GM21528 (cell line): Measurements from ENCODE around the gene RAB13.
"Not testable (repeated sequence)": the region's sequence is repeated elsewhere in the genome, so short reads cannot be mapped to it uniquely, and the experiment has no call there.

ENCODE experiments used
- ATAC-seq: cut with Tn5 transposase; IDR thresholded peaks from one replicate; pipeline ENCODE4 v1.9.1; 2021; ENCODE audit warnings: mild to moderate bottlenecking, moderate library complexity; ENCODE audit not compliant: unreplicated experiment, low FRiP score

The RAB13 gene

DNA sequence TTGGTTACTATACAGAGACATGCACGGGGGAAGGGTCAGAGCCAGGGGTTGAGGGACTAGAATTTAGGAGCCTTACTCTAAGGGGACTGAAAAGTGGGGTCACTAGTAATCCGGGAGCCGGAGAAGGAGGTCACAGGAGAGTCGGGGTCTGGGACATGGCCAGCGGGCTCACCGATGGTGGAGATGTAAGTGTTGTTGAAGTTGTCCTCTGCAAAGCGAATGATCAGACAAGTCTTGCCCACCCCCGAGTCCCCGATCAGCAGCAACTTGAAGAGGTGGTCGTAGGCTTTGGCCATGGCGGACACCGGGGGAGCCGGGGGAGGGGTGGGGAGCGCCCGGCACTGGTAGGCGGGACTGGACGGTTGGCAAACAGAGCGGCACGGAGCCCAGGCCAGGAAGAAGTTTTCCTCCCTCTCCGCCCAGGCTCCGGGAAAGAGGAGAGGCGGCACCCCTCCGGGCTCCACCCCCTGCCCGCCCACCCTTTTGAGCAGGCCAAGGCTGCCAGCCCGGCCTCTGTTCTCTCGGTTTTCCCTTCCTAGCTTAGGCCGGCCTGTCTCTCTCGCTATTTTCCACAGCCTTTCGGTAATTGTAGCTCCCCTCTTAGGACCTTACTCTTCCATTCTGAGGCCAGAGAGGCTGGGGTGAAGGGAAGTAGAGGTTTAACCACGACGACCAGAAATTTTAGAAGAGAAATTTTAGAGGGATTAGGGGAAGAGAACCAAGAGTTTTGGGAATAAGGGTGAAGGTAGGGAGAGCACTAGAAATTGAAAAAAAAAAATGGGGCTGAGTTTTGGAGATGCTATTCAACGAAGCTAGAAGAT lies at the start of gene RAB13:
RAB13 (minus strand) TSS at position 399 of the 821 bp plus-strand sequence; CDS start at position 296, 103 bp downstream.
- no peak for ATAC-seq

- not testable (repeated sequence) for ATAC-seq
Measured at GRCh38 chr1:154033697-154034096, 47.6 kb upstream of the RAB13 start.

GRCh38 chr1:154019940-154020339 lies 33.8 kb upstream of the RAB13 start:
- no peak for ATAC-seq

DNA sequence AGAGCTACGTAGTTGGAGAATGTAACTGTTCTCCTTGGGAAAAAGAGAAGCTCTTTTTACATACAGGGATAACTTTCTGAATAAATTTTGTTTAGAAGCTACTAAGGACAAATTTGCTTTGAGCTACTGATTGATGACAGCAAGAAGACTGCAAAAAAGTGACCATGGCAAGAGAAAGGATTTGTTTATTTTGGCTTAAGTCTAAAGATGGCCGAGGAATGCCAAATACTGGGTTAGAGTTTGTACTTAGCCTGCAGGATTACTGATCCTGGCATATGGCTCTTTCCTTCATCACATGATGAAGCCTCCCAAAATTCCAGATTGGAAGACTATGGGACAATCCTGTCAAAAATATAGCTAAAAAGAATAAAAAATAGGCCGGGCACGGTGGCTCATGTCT lies 33.1 kb upstream of the RAB13 start:
- no peak for ATAC-seq

- ATAC-seq: no peak
Measured at GRCh38 chr1:154014154-154014907, 28.2 kb upstream of the RAB13 start.

DNA sequence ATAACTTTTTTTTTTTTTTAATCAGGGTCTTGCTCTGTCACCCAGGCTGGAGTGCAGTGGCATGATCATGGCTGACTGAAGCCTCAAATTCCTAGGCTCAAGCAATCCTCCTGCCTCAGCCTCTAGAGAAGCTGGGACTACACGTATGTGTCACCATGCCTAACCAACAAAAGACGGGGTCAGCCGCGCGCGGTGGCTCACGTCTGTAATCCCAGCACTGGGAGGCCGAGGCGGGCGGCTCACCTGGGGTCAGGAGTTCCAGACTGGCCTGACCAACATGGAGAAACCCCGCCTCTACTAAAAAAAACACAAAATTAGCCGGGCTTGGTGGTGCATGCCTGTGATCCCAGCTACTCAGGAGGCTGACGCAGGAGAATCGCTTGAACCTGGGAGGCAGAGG lies 26.4 kb upstream of the RAB13 start:
- not testable (repeated sequence) for ATAC-seq

- no peak for ATAC-seq
Measured at GRCh38 chr1:154012129-154012528, 26.0 kb upstream of the RAB13 start.

GRCh38 chr1:154006136-154006535 lies 20.0 kb upstream of the RAB13 start:
- ATAC-seq: no peak

- ATAC-seq: no peak
Measured at GRCh38 chr1:154000420-154000819, 14.3 kb upstream of the RAB13 start.

- ATAC-seq: not testable (repeated sequence)
Measured at GRCh38 chr1:153996882-153997281, 10.7 kb upstream of the RAB13 start.

DNA sequence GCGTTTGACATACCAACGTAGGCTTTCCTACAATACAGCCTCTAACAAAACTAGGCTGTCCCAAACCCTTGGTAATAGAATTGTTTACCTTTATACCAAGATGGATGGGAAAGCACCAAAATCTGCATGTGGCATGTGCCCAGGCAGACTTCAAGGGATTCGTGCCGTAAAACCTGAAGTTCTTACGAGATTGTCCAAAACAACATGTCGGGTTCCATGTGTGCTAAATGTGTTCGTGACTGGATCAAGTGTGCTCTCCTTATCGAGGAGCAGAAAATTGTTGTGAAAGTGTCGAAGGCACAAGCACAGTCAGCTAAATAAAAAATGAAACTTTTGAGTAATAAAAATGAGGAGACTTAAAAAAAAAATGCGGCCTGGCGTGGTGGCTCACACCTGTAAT lies 9.5 kb upstream of the RAB13 start:
- ATAC-seq: no peak

DNA sequence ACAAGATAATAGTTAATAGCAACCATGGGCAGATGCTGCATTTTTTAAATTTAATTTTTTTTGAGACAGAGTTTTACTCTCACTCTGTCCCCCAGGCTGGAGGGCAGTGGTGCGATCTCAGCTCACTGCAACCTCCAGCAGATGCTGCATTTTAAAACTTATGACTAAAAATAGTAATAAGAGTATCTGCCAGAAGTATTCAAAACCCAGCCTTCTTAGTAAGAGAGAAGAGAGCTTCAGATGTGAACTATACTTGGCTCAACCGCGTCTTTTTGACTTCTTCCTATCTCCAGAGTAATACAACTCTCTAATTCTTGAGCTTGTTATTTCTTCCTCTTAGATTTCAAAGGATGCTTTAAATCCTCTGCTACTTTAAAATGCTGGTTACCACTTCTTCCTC lies 9.1 kb upstream of the RAB13 start:
- ATAC-seq: no peak

GRCh38 chr1:153991806-153992205 lies 5.7 kb upstream of the RAB13 start:
- no peak for ATAC-seq

- ATAC-seq: no peak
Measured at GRCh38 chr1:153991151-153991630, 5.1 kb upstream of the RAB13 start.

DNA sequence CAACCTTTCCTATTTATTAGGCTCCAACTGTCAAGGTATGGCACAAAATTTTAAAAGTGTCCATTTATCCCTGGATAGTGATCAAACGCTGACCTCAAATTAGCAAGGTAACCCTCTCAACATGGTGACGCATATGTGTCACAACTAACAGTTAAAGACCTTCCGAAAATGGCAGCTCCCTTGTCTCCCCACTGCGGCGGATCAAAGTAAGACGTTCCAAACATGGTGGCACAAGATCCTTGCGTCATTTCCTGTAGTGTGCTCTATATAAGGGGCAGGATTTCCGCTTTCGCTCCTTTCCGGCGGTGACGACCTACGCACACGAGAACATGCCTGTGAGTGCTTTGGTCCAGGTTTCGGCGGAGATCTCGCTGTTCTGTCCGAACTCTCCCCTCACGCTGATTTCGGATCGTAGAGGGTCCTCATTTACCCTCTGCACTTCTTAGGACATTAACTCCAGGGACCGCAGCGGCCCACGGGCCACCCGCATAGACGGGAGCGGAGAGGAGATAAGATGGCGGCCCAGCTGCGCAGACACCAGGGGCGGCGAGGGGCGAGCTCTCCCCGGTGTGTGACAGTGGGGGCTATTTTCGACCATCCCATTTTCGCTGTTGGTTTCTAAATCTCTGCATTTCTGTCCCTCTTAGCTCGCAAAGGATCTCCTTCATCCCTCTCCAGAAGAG lies 4.5 kb upstream of the RAB13 start, which contains the start of gene RPS27:
RPS27 (plus strand) TSS at position 295 of the 683 bp plus-strand sequence; CDS start at position 330, 35 bp downstream.
- peak; percentile 68 for ATAC-seq

- no peak for ATAC-seq
Measured at GRCh38 chr1:153987621-153988020, 1.5 kb upstream of the RAB13 start.

GRCh38 chr1:153985341-153985912 lies 712 bp downstream of the RAB13 start:
- no peak for ATAC-seq

GRCh38 chr1:153984123-153984894 lies 1.8 kb downstream of the RAB13 start:
- ATAC-seq: no peak

DNA sequence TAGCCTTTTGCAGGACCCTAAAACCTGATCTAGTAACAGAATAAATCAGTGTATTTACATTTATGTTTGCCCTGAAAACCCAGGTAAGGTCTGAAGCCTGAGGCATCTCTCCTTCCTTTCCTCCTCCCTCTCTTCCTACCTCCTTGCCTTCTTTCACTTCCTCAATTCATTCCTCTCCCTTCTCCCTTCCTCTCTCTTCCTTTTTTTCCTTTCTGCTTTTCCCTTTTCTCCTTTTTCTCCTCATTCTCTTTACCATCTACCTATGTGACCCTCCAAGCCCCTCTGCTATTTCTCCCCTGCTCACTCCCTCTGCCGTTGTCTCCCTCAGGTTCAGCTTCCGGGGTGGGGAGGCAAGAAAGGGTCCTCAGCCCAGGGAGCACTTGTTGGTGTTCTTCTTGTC lies 4.4 kb downstream of the RAB13 start:
- ATAC-seq: not testable (repeated sequence)

- not testable (repeated sequence) for ATAC-seq
Measured at GRCh38 chr1:153979091-153979490, 7.0 kb downstream of the RAB13 start.
